K562 (cell line): Measurements from ENCODE around the gene GAA. TPM values are rescaled to one million over a fixed set of nuclear protein-coding genes. Genes with fewer than 3 reads are reported as not detected.
A peak's percentile ranks its signal among the peaks of the same experiment; 100 is the strongest.

ENCODE experiments used
- KLF1 ChIP-seq: fragments of 450-650 bp; IDR thresholded peaks from 2 replicates; pipeline ENCODE4 v1.6.1; 2016; ENCODE audit warnings: missing genetic modification characterization, missing compliant biosample characterization
- MGA ChIP-seq: fragments of 450-650 bp; IDR thresholded peaks from 2 replicates; pipeline ENCODE4 v1.6.1; 2016; ENCODE audit warnings: mild to moderate bottlenecking, moderate library complexity
- SETDB1 ChIP-seq: IDR thresholded peaks from one replicate; pipeline ENCODE4 v1.6.1; 2012; ENCODE audit warnings: low read length, control low read depth, inconsistent platforms
- SMARCC2 ChIP-seq: fragments of 450-650 bp; IDR thresholded peaks from 2 replicates; pipeline ENCODE4 v1.6.1; 2017; ENCODE audit warnings: antibody characterized with exemption, moderate library complexity, mild to moderate bottlenecking, low read depth
- TBP ChIP-seq: optimal IDR thresholded peaks from 2 replicates; pipeline ENCODE3; 2011; ENCODE audit warnings: low read depth, low read length, improper control_type of control experiment
- ZNF121 ChIP-seq: sonication (generic); formaldehyde crosslinking; conservative IDR thresholded peaks from 2 replicates; pipeline ENCODE4 v1.8.0; 2022; ENCODE audit warnings: missing genetic modification reagents
- polyA plus RNA-seq, 8 experiments: library from polyadenylated mRNA; depleted of rRNA in 4 of 8; stranded (reverse) in 5 of 8; unstranded in 3 of 8; fragments of >200 nt; fragmentation: Nextera tagmentation in 2 of 8; fragmentation: Illumina TruSeq in 1 of 8; extraction: Ambion mirVana in 2 of 8; extraction: Trizol in 1 of 8; gene quantifications; 2 replicates each; pipeline versions ENCODE4 v1.2.1 to v1.2.3, GENCODE V29; 2011 to 2014; ENCODE audit warnings: inconsistent platforms in 1 of 8, missing spikeins in 1 of 8
- total RNA-seq, 7 experiments: library from RNA; depleted of rRNA in 6 of 7; stranded (reverse); fragments of >200 nt in 6 of 7; fragmentation: Illumina TruSeq in 2 of 7; extraction: Trizol in 2 of 7; gene quantifications; 2 replicates each; pipeline versions ENCODE4 v1.2.1 to v1.2.3, GENCODE V29; 2011 to 2021; ENCODE audit warnings: low replicate concordance in 1 of 7

GAA gene
- total and polyA plus RNA-seq, 9 of the 15 experiments (the other 6 are each of a cell fraction or from before 2014, with no cell fraction given) = 0.15 to 6.4 (median 1.7) TPM

- TF ChIP-seq MGA (peak; percentile 54), SMARCC2 (no peak), KLF1 (peak; percentile 70), SETDB1 (no peak), TBP (no peak), ZNF121 (CRISPR knock-in tag) (no peak)
- TF ChIP-seq, all 486 proteins: peak for 108
Observed at GRCh38 chr17:80101011-80101945, at the start of gene GAA (continued).
